HL-60 (cell line): ENCODE data around the gene TIA1.

Experiments
- POLR2AphosphoS5 ChIP-seq: IDR thresholded peaks from 2 replicates; pipeline ENCODE4 v1.6.1; 2012; ENCODE audit warnings: low read depth
- TF ChIP-seq, protein P1 (sequence below): IDR thresholded peaks from 2 replicates; pipeline ENCODE4 v1.6.1; 2012; ENCODE audit warnings: low read depth; ENCODE audit not compliant: insufficient replicate concordance

DNA sequence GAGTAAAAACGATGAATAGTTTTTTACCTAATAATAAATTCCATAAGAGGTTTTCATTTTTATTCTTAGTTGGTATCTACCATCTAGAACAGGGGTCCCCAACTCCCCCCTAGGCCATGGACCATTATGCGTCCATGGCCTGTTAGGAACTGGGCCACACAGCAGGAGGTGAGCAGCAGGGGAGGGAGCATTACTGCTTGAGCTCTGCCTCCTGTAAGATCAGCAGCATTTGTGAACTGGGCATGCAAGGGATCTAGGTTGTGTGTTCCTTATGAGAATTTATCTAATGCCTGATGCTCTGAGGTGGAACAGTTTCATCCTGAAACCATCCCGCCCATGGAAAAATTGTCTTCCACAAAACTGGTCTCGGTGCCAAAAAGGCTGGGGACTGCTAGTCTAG lies 5.9 kb downstream of the TIA1 start:
- no peak for TF ChIP-seq POLR2AphosphoS5
- TF ChIP-seq, protein P1, sequence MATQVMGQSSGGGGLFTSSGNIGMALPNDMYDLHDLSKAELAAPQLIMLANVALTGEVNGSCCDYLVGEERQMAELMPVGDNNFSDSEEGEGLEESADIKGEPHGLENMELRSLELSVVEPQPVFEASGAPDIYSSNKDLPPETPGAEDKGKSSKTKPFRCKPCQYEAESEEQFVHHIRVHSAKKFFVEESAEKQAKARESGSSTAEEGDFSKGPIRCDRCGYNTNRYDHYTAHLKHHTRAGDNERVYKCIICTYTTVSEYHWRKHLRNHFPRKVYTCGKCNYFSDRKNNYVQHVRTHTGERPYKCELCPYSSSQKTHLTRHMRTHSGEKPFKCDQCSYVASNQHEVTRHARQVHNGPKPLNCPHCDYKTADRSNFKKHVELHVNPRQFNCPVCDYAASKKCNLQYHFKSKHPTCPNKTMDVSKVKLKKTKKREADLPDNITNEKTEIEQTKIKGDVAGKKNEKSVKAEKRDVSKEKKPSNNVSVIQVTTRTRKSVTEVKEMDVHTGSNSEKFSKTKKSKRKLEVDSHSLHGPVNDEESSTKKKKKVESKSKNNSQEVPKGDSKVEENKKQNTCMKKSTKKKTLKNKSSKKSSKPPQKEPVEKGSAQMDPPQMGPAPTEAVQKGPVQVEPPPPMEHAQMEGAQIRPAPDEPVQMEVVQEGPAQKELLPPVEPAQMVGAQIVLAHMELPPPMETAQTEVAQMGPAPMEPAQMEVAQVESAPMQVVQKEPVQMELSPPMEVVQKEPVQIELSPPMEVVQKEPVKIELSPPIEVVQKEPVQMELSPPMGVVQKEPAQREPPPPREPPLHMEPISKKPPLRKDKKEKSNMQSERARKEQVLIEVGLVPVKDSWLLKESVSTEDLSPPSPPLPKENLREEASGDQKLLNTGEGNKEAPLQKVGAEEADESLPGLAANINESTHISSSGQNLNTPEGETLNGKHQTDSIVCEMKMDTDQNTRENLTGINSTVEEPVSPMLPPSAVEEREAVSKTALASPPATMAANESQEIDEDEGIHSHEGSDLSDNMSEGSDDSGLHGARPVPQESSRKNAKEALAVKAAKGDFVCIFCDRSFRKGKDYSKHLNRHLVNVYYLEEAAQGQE: no peak
